HepG2 (cell line): Measurements from ENCODE around the gene SMG5. TPM values are rescaled to one million over a fixed set of nuclear protein-coding genes. Genes with fewer than 3 reads are reported as not detected.

Experiments used
- ATAD3A ChIP-seq: sonication (generic); formaldehyde crosslinking; IDR thresholded peaks from 2 replicates; pipeline ENCODE4 v1.4.0; 2020; ENCODE audit warnings: missing genetic modification reagents
- ATRX ChIP-seq: sonication (generic); formaldehyde crosslinking; IDR thresholded peaks from 2 replicates; pipeline ENCODE4 v1.4.0; 2020; ENCODE audit warnings: missing genetic modification reagents, borderline replicate concordance
- ERF ChIP-seq: IDR thresholded peaks from 2 replicates; pipeline ENCODE4 v1.6.1; 2018; ENCODE audit warnings: missing biosample characterization, missing genetic modification reagents
- ESRRA ChIP-seq: sonication (generic); formaldehyde crosslinking; IDR thresholded peaks from 2 replicates; pipeline ENCODE4 v1.5.1; 2020; ENCODE audit warnings: mild to moderate bottlenecking, low read depth, missing genetic modification reagents
- FOXA3 ChIP-seq: IDR thresholded peaks from 2 replicates; pipeline ENCODE4 v1.6.1; 2016; ENCODE audit warnings: missing genetic modification reagents, missing compliant biosample characterization
- GLMP ChIP-seq: sonication (generic); formaldehyde crosslinking; IDR thresholded peaks from 2 replicates; pipeline ENCODE4 v1.9.0; 2021; ENCODE audit warnings: missing genetic modification reagents, mild to moderate bottlenecking, borderline replicate concordance
- JUND ChIP-seq: sonication (generic); formaldehyde crosslinking; IDR thresholded peaks from 2 replicates; pipeline ENCODE4 v1.8.0; 2022; ENCODE audit warnings: mild to moderate bottlenecking, missing genetic modification reagents
- MIXL1 ChIP-seq: IDR thresholded peaks from 2 replicates; pipeline ENCODE4 v1.6.1; 2016
- MTA3 ChIP-seq: sonication (generic); formaldehyde crosslinking; IDR thresholded peaks from 2 replicates; pipeline ENCODE4 v1.4.0; 2020; ENCODE audit warnings: missing genetic modification reagents
- MYC ChIP-seq: sonication (generic); formaldehyde crosslinking; IDR thresholded peaks from 2 replicates; pipeline ENCODE4 v1.9.0; 2021; ENCODE audit warnings: missing genetic modification reagents, borderline replicate concordance
- PRPF4 ChIP-seq: fragments of 200-400 bp; formaldehyde crosslinking; IDR thresholded peaks from 2 replicates; pipeline ENCODE4 v1.6.1; 2016; ENCODE audit warnings: low read length, low read depth; ENCODE audit not compliant: poor library complexity, severe bottlenecking
- TP53 ChIP-seq: sonication (generic); formaldehyde crosslinking; conservative IDR thresholded peaks from 2 replicates; pipeline ENCODE4 v1.4.0; 2020; ENCODE audit warnings: missing genetic modification reagents
- YY1 ChIP-seq: IDR thresholded peaks from 2 replicates; pipeline ENCODE4 v1.6.1; 2011; ENCODE audit warnings: low read length, low read depth, moderate library complexity, mild to moderate bottlenecking; ENCODE audit not compliant: insufficient read depth, insufficient replicate concordance
- ZFP36L2 ChIP-seq: sonication (generic); formaldehyde crosslinking; IDR thresholded peaks from 2 replicates; pipeline ENCODE4 v1.4.0; 2020; ENCODE audit warnings: missing genetic modification reagents
- ZNF121 ChIP-seq: sonication (generic); formaldehyde crosslinking; IDR thresholded peaks from 2 replicates; pipeline ENCODE4 v1.5.0; 2020; ENCODE audit warnings: mild to moderate bottlenecking, missing genetic modification reagents
- ZNF20 ChIP-seq: sonication (generic); formaldehyde crosslinking; IDR thresholded peaks from 2 replicates; pipeline ENCODE4 v1.4.0; 2020; ENCODE audit warnings: mild to moderate bottlenecking, moderate library complexity, missing genetic modification reagents
- ZNF253 ChIP-seq: sonication (generic); formaldehyde crosslinking; IDR thresholded peaks from 2 replicates; pipeline ENCODE4 v1.8.0; 2022; ENCODE audit warnings: mild to moderate bottlenecking, missing genetic modification reagents, borderline replicate concordance
- ZNF333 ChIP-seq: sonication (generic); formaldehyde crosslinking; IDR thresholded peaks from 2 replicates; pipeline ENCODE4 v1.4.0; 2020; ENCODE audit warnings: mild to moderate bottlenecking, missing genetic modification reagents, borderline replicate concordance
- ZNF343 ChIP-seq: sonication (generic); formaldehyde crosslinking; IDR thresholded peaks from 2 replicates; pipeline ENCODE4 v1.4.0; 2020; ENCODE audit warnings: mild to moderate bottlenecking, missing genetic modification reagents
- ZNF414 ChIP-seq: sonication (generic); formaldehyde crosslinking; IDR thresholded peaks from 2 replicates; pipeline ENCODE4 v1.5.0; 2020; ENCODE audit warnings: missing genetic modification reagents
- ZNF430 ChIP-seq: sonication (generic); formaldehyde crosslinking; IDR thresholded peaks from 2 replicates; pipeline ENCODE4 v1.9.0; 2021; ENCODE audit warnings: mild to moderate bottlenecking, missing genetic modification reagents
- ZNF547 ChIP-seq: sonication (generic); formaldehyde crosslinking; IDR thresholded peaks from 2 replicates; pipeline ENCODE4 v1.5.1; 2020; ENCODE audit warnings: mild to moderate bottlenecking, missing genetic modification reagents
- ZNF629 ChIP-seq: sonication (generic); formaldehyde crosslinking; conservative IDR thresholded peaks from 2 replicates; pipeline ENCODE4 v1.5.0; 2020; ENCODE audit warnings: missing genetic modification reagents
- ZNF7 ChIP-seq: IDR thresholded peaks from 2 replicates; pipeline ENCODE4 v1.6.1; 2016; ENCODE audit warnings: missing biosample characterization, missing genetic modification reagents
- ZNF839 ChIP-seq: sonication (generic); formaldehyde crosslinking; IDR thresholded peaks from 2 replicates; pipeline ENCODE4 v1.4.0; 2020; ENCODE audit warnings: missing genetic modification reagents, mild to moderate bottlenecking, borderline replicate concordance
- polyA plus RNA-seq, 8 experiments: library from polyadenylated mRNA; depleted of rRNA in 3 of 8; stranded (reverse) in 7 of 8; unstranded in 1 of 8; fragments of >200 nt; fragmentation: Illumina TruSeq in 4 of 8; extraction: Trizol in 4 of 8; gene quantifications; 2 replicates each; pipeline versions ENCODE4 v1.2.1 to v1.2.3, GENCODE V29; 2011 to 2016; ENCODE audit warnings: low read depth in 4 of 8, missing spikeins in 1 of 8, mixed read lengths in 1 of 8; ENCODE audit not compliant: insufficient read depth in 1 of 8
- total RNA-seq, 5 experiments: library from RNA; depleted of rRNA; stranded (reverse); fragments of >200 nt; fragmentation: Illumina TruSeq; extraction: Trizol; gene quantifications; 2 replicates each; pipeline ENCODE4 v1.2.3, GENCODE V29; 2016; ENCODE audit warnings: low read depth in 1 of 5
- TF ChIP-seq, protein P1 (sequence below), 2 experiments: IDR thresholded peaks; 2 replicates each; pipeline ENCODE4 v1.6.1; 2011 to 2012; ENCODE audit warnings: low read length in 2 of 2, borderline replicate concordance in 1 of 2, low read depth in 1 of 2, mild to moderate bottlenecking in 1 of 2, moderate library complexity in 1 of 2

SMG5 gene
- total and polyA plus RNA-seq, 2 of the 13 experiments (the other 11 are each of a cell fraction or from before 2014, with no cell fraction given): 50.5 to 84.0 TPM

GRCh38 chr1:156282479-156283222 is at the start of gene SMG5 (continued):
- TF ChIP-seq ZNF430 (CRISPR knock-in tag) (peak; percentile 57; the same call in 1 of the 2 replicates), TP53 (CRISPR knock-in tag) (peak; percentile 69; the same call in 1 of the 2 replicates), ZNF253 (CRISPR knock-in tag) (peak; percentile 73; the same call in 1 of the 2 replicates), GLMP (CRISPR knock-in tag) (no peak), MYC (CRISPR knock-in tag) (peak; percentile 83), ZNF343 (peak; percentile 71; the same call in 1 of the 2 replicates), ZNF7 (CRISPR knock-in tag) (no peak), ATRX (CRISPR knock-in tag) (no peak), ESRRA (peak; percentile 29; the same call in 1 of the 2 replicates), ZFP36L2 (CRISPR knock-in tag) (no peak; the same call in 1 of the 2 replicates), ERF (peak; percentile 85), ATAD3A (CRISPR knock-in tag) (no peak), ZNF629 (CRISPR knock-in tag) (peak; percentile 22; the same call in 1 of the 2 replicates), ZNF547 (CRISPR knock-in tag) (peak; percentile 75; the same call in 1 of the 2 replicates), ZNF839 (CRISPR knock-in tag) (0 out of 2 replicates have a peak, but pooled peaks have one; percentile 27), FOXA3 (peak; percentile 80), MTA3 (no peak), JUND (CRISPR knock-in tag) (no peak), PRPF4 (peak; percentile 90), ZNF121 (CRISPR knock-in tag) (no peak), MIXL1 (peak; percentile 87), YY1 (peak; percentile 98), ZNF414 (CRISPR knock-in tag) (peak; percentile 87), ZNF20 (CRISPR knock-in tag) (no peak), ZNF333 (CRISPR knock-in tag) (0 out of 2 replicates have a peak, but pooled peaks have one; percentile 60)
- TF ChIP-seq, protein P1, sequence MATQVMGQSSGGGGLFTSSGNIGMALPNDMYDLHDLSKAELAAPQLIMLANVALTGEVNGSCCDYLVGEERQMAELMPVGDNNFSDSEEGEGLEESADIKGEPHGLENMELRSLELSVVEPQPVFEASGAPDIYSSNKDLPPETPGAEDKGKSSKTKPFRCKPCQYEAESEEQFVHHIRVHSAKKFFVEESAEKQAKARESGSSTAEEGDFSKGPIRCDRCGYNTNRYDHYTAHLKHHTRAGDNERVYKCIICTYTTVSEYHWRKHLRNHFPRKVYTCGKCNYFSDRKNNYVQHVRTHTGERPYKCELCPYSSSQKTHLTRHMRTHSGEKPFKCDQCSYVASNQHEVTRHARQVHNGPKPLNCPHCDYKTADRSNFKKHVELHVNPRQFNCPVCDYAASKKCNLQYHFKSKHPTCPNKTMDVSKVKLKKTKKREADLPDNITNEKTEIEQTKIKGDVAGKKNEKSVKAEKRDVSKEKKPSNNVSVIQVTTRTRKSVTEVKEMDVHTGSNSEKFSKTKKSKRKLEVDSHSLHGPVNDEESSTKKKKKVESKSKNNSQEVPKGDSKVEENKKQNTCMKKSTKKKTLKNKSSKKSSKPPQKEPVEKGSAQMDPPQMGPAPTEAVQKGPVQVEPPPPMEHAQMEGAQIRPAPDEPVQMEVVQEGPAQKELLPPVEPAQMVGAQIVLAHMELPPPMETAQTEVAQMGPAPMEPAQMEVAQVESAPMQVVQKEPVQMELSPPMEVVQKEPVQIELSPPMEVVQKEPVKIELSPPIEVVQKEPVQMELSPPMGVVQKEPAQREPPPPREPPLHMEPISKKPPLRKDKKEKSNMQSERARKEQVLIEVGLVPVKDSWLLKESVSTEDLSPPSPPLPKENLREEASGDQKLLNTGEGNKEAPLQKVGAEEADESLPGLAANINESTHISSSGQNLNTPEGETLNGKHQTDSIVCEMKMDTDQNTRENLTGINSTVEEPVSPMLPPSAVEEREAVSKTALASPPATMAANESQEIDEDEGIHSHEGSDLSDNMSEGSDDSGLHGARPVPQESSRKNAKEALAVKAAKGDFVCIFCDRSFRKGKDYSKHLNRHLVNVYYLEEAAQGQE (IDR thresholded peaks at IDR 0.05; ENCODE audit: borderline replicate concordance in 1 of 2, low read depth in 1 of 2, low read length in 2 of 2): peak in 1 of 2 experiments; percentile 43; a peak in 1 of 4 replicates
